PC-3 (cell line): ENCODE results near the gene ATXN10.

ENCODE experiments used
- CTCF ChIP-seq: fragments of 300-600 bp; sonication (generic); conservative IDR thresholded peaks from 2 replicates; pipeline ENCODE4 v1.5.1; 2017; ENCODE audit warnings: antibody characterized with exemption, low read depth, mild to moderate bottlenecking, low read length
- EZH2 ChIP-seq: fragments of 300-600 bp; sonication (generic); IDR thresholded peaks from one replicate; pipeline ENCODE4 v1.6.1; 2017; ENCODE audit warnings: antibody characterized with exemption, mild to moderate bottlenecking, low read length; ENCODE audit not compliant: unreplicated experiment
- EZH2phosphoT487 ChIP-seq: fragments of 300-600 bp; sonication (generic); IDR thresholded peaks from 2 replicates; pipeline ENCODE4 v1.6.1; 2018; ENCODE audit warnings: mild to moderate bottlenecking, antibody characterized with exemption, low read length, borderline replicate concordance

- no peak for TF ChIP-seq CTCF
- no peak for TF ChIP-seq EZH2
- no peak for TF ChIP-seq EZH2phosphoT487
These were observed 46.8 kb downstream of the ATXN10 start for GRCh38 chr22:45718391-45718790.
